Measurements from ENCODE around the gene RHOB.

RHOB gene

GRCh38 chr2:20446917-20447436, at the start of gene RHOB:
TSS of gene RHOB (plus strand) at chr2:20447074. CDS start at chr2:20447466, 392 bp downstream.
- Histone ChIP-seq H3K9ac (ENCODE audit: low read depth, low read length) (peak within 1 kb of the TSS; percentile 84), H3K36me3 (ENCODE audit: insufficient read depth, low read length) (0 out of 2 replicates have a peak, but pooled peaks cover 6% of the 10 kb centered on the region), H3K9me3 (ENCODE audit: control insufficient read depth, insufficient read depth, low read length) (no peaks in the 10 kb centered on the region), H3K4me1 (ENCODE audit: insufficient read depth, low read length) (peaks cover 32% of the 10 kb centered on the region)

- no peaks in the 10 kb centered on the region for H3K4me1 ChIP-seq (ENCODE audit: insufficient read depth, low read length)
- no peak overlapping the region for H3K9ac ChIP-seq (ENCODE audit: low read depth, low read length)
- H3K9me3 ChIP-seq (ENCODE audit: control insufficient read depth, insufficient read depth, low read length): no peaks in the 10 kb centered on the region
- H3K36me3 ChIP-seq (ENCODE audit: insufficient read depth, low read length): no peaks in the 10 kb centered on the region
Measured at GRCh38 chr2:20397811-20398447, 48.9 kb upstream of the RHOB start.

- Histone ChIP-seq H3K9ac (ENCODE audit: low read depth, low read length) (no peak overlapping the region), H3K9me3 (ENCODE audit: control insufficient read depth, insufficient read depth, low read length) (no peaks in the 10 kb centered on the region), H3K4me1 (ENCODE audit: insufficient read depth, low read length) (no peaks in the 10 kb centered on the region), H3K36me3 (ENCODE audit: insufficient read depth, low read length) (no peaks in the 10 kb centered on the region)
Measured at GRCh38 chr2:20398956-20399567, 47.8 kb upstream of the RHOB start.

- Histone ChIP-seq H3K4me1 (ENCODE audit: insufficient read depth, low read length) (no peaks in the 10 kb centered on the region), H3K9me3 (ENCODE audit: control insufficient read depth, insufficient read depth, low read length) (no peaks in the 10 kb centered on the region), H3K9ac (ENCODE audit: low read depth, low read length) (no peak overlapping the region), H3K36me3 (ENCODE audit: insufficient read depth, low read length) (no peaks in the 10 kb centered on the region)
Measured at GRCh38 chr2:20400306-20400705, 46.6 kb upstream of the RHOB start.

GRCh38 chr2:20400787-20401488, 45.9 kb upstream of the RHOB start:
- H3K36me3 ChIP-seq (ENCODE audit: insufficient read depth, low read length): no peaks in the 10 kb centered on the region
- no peaks in the 10 kb centered on the region for H3K4me1 ChIP-seq (ENCODE audit: insufficient read depth, low read length)
- no peaks in the 10 kb centered on the region for H3K9me3 ChIP-seq (ENCODE audit: control insufficient read depth, insufficient read depth, low read length)
- no peak overlapping the region for H3K9ac ChIP-seq (ENCODE audit: low read depth, low read length)

GRCh38 chr2:20401489-20401835, 45.4 kb upstream of the RHOB start:
- Histone ChIP-seq H3K9me3 (ENCODE audit: control insufficient read depth, insufficient read depth, low read length) (no peaks in the 10 kb centered on the region), H3K9ac (ENCODE audit: low read depth, low read length) (no peak overlapping the region), H3K36me3 (ENCODE audit: insufficient read depth, low read length) (no peaks in the 10 kb centered on the region), H3K4me1 (ENCODE audit: insufficient read depth, low read length) (no peaks in the 10 kb centered on the region)

- no peak overlapping the region for H3K9ac ChIP-seq (ENCODE audit: low read depth, low read length)
- no peaks in the 10 kb centered on the region for H3K9me3 ChIP-seq (ENCODE audit: control insufficient read depth, insufficient read depth, low read length)
- no peaks in the 10 kb centered on the region for H3K36me3 ChIP-seq (ENCODE audit: insufficient read depth, low read length)
- H3K4me1 ChIP-seq (ENCODE audit: insufficient read depth, low read length): no peaks in the 10 kb centered on the region
Measured at GRCh38 chr2:20403774-20404312, 43.0 kb upstream of the RHOB start.

GRCh38 chr2:20404950-20405349, 41.9 kb upstream of the RHOB start:
- H3K9me3 ChIP-seq (ENCODE audit: control insufficient read depth, insufficient read depth, low read length): no peaks in the 10 kb centered on the region; the same call in 1 of the 2 replicates
- no peak overlapping the region for H3K9ac ChIP-seq (ENCODE audit: low read depth, low read length)
- H3K36me3 ChIP-seq (ENCODE audit: insufficient read depth, low read length): no peaks in the 10 kb centered on the region
- H3K4me1 ChIP-seq (ENCODE audit: insufficient read depth, low read length): no peaks in the 10 kb centered on the region

GRCh38 chr2:20409039-20409438, 37.8 kb upstream of the RHOB start:
- H3K9me3 ChIP-seq (ENCODE audit: control insufficient read depth, insufficient read depth, low read length): no peaks in the 10 kb centered on the region; the same call in 1 of the 2 replicates
- H3K4me1 ChIP-seq (ENCODE audit: insufficient read depth, low read length): no peaks in the 10 kb centered on the region
- no peak overlapping the region for H3K9ac ChIP-seq (ENCODE audit: low read depth, low read length)
- no peaks in the 10 kb centered on the region for H3K36me3 ChIP-seq (ENCODE audit: insufficient read depth, low read length)

GRCh38 chr2:20410556-20411277, 36.2 kb upstream of the RHOB start:
- H3K9ac ChIP-seq (ENCODE audit: low read depth, low read length): no peak overlapping the region
- H3K36me3 ChIP-seq (ENCODE audit: insufficient read depth, low read length): no peaks in the 10 kb centered on the region
- no peaks in the 10 kb centered on the region for H3K4me1 ChIP-seq (ENCODE audit: insufficient read depth, low read length)
- H3K9me3 ChIP-seq (ENCODE audit: control insufficient read depth, insufficient read depth, low read length): no peaks in the 10 kb centered on the region; the same call in 1 of the 2 replicates

GRCh38 chr2:20411361-20411894, 35.4 kb upstream of the RHOB start:
- Histone ChIP-seq H3K9me3 (ENCODE audit: control insufficient read depth, insufficient read depth, low read length) (no peaks in the 10 kb centered on the region; the same call in 1 of the 2 replicates), H3K9ac (ENCODE audit: low read depth, low read length) (no peak overlapping the region), H3K36me3 (ENCODE audit: insufficient read depth, low read length) (no peaks in the 10 kb centered on the region), H3K4me1 (ENCODE audit: insufficient read depth, low read length) (no peaks in the 10 kb centered on the region)

GRCh38 chr2:20414806-20415205, 32.1 kb upstream of the RHOB start:
- Histone ChIP-seq H3K9me3 (ENCODE audit: control insufficient read depth, insufficient read depth, low read length) (no peaks in the 10 kb centered on the region), H3K36me3 (ENCODE audit: insufficient read depth, low read length) (no peaks in the 10 kb centered on the region), H3K9ac (ENCODE audit: low read depth, low read length) (no peak overlapping the region), H3K4me1 (ENCODE audit: insufficient read depth, low read length) (no peaks in the 10 kb centered on the region; the same call in 1 of the 2 replicates)

GRCh38 chr2:20415511-20415918, 31.4 kb upstream of the RHOB start:
- H3K36me3 ChIP-seq (ENCODE audit: insufficient read depth, low read length): no peaks in the 10 kb centered on the region
- H3K9me3 ChIP-seq (ENCODE audit: control insufficient read depth, insufficient read depth, low read length): no peaks in the 10 kb centered on the region
- H3K9ac ChIP-seq (ENCODE audit: low read depth, low read length): no peak overlapping the region
- no peaks in the 10 kb centered on the region; the same call in 1 of the 2 replicates for H3K4me1 ChIP-seq (ENCODE audit: insufficient read depth, low read length)

- Histone ChIP-seq H3K36me3 (ENCODE audit: insufficient read depth, low read length) (no peaks in the 10 kb centered on the region), H3K4me1 (ENCODE audit: insufficient read depth, low read length) (no peaks in the 10 kb centered on the region; the same call in 1 of the 2 replicates), H3K9me3 (ENCODE audit: control insufficient read depth, insufficient read depth, low read length) (no peaks in the 10 kb centered on the region), H3K9ac (ENCODE audit: low read depth, low read length) (no peak overlapping the region)
Measured at GRCh38 chr2:20416723-20417122, 30.2 kb upstream of the RHOB start.

Measured in ES-I3 (cell line).